VCaP (cell line): ENCODE measurements around the gene CABLES2.
A peak's percentile ranks its signal among the peaks of the same experiment; 100 is the strongest.

ENCODE experiments used
- H3K27ac ChIP-seq: fragments of 450-650 bp; 2 replicates; pipeline ENCODE4 v1.5.1; 2017
- TF ChIP-seq, protein P1 (sequence below): fragments of 450-650 bp; conservative IDR thresholded peaks from 2 replicates; pipeline ENCODE4 v1.5.1; 2017; ENCODE audit warnings: mild to moderate bottlenecking, moderate library complexity

Gene CABLES2

DNA sequence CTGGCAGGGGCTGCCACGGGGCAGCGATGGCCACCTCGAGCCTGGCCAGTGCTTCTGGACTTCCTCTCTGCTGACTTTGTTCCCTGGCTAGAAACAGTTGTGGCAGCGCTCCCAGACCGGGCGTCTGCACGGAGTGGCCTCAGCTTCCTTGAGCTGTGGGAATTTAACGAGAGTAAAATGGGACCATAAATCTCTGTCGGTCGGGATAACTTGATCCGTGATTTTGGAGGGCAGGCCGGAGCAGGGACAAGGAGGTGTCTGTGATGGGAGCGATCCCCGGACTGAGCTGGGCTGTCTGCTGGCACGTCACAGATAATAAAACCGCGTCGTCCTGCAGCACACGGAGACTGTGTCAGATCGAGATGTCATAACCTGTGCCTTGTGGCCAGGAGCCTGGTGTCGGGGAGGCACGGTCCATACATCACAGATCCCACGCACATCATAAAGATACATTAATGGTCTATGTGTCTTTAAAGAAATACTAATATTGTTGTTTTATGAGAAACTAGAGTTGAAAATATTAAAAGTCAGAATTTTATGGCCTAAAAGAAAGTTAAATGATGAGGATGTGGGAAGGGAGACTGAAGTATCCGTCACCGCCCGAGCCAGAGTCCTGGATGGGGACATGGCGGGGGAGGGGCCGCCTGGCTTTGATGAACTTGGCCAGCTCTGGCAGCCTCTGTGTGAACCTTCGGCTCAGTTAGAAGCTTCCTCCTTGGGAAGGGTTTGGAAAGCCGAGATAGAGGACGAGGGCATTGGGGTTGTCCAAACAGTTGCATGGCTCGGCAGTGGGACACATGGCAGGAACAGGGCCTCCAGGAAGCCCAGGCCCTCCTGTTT, 26.8 kb upstream of the CABLES2 start:
- TF ChIP-seq, protein P1, sequence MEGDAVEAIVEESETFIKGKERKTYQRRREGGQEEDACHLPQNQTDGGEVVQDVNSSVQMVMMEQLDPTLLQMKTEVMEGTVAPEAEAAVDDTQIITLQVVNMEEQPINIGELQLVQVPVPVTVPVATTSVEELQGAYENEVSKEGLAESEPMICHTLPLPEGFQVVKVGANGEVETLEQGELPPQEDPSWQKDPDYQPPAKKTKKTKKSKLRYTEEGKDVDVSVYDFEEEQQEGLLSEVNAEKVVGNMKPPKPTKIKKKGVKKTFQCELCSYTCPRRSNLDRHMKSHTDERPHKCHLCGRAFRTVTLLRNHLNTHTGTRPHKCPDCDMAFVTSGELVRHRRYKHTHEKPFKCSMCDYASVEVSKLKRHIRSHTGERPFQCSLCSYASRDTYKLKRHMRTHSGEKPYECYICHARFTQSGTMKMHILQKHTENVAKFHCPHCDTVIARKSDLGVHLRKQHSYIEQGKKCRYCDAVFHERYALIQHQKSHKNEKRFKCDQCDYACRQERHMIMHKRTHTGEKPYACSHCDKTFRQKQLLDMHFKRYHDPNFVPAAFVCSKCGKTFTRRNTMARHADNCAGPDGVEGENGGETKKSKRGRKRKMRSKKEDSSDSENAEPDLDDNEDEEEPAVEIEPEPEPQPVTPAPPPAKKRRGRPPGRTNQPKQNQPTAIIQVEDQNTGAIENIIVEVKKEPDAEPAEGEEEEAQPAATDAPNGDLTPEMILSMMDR, result no peak
- H3K27ac ChIP-seq, result peak overlapping the region; percentile 47

GRCh38 chr20:62430866-62431447, 23.9 kb upstream of the CABLES2 start:
- no peak overlapping the region; the same call in 1 of the 2 replicates for H3K27ac ChIP-seq
- TF ChIP-seq, protein P1, result no peak

- no peak overlapping the region for H3K27ac ChIP-seq
- TF ChIP-seq, protein P1, result no peak
Observed at GRCh38 chr20:62430311-62430853, 23.3 kb upstream of the CABLES2 start.

DNA sequence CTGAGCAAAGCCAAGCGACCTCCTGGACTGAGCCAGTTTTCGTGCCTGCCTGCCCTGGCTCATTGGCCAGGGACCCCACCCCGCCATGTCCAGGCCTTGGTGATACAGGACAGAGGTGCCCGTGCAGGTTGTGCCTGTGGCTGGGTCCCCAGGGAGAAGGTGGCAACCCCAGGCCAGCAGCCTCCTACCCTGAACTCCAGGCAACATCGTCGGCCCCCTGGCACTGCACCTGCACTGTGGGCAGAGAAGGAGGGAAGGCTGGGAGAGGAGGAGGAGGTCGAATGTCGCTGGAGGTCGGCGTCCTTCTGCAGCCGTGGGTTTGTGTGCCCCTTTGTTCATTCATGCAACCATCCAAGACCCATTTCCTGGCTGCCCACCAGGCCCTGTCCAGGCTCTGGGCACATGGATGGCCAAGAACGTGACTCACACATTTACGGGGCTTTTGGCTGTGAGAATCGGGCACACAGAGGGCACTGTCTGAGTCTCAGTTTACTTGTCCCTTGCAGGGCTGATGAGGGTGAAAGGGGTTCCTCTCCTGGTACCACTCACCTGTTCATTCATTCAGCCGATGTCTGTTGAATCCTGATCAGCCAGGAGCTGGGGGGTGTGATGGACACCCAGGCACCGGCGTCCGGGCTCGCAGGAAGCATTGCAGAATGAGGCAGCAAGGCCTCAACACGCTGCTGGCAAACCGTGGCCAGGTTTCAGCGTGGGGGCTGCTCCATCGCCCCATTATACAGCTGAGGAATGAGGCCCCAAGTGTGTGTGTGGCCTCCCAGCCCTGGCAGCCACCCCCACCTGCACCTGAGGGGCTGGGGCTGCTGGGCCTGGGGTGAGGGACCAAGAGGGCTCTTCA, 22.6 kb upstream of the CABLES2 start:
- no peak overlapping the region; the same call in 1 of the 2 replicates for H3K27ac ChIP-seq
- TF ChIP-seq, protein P1, result no peak

DNA sequence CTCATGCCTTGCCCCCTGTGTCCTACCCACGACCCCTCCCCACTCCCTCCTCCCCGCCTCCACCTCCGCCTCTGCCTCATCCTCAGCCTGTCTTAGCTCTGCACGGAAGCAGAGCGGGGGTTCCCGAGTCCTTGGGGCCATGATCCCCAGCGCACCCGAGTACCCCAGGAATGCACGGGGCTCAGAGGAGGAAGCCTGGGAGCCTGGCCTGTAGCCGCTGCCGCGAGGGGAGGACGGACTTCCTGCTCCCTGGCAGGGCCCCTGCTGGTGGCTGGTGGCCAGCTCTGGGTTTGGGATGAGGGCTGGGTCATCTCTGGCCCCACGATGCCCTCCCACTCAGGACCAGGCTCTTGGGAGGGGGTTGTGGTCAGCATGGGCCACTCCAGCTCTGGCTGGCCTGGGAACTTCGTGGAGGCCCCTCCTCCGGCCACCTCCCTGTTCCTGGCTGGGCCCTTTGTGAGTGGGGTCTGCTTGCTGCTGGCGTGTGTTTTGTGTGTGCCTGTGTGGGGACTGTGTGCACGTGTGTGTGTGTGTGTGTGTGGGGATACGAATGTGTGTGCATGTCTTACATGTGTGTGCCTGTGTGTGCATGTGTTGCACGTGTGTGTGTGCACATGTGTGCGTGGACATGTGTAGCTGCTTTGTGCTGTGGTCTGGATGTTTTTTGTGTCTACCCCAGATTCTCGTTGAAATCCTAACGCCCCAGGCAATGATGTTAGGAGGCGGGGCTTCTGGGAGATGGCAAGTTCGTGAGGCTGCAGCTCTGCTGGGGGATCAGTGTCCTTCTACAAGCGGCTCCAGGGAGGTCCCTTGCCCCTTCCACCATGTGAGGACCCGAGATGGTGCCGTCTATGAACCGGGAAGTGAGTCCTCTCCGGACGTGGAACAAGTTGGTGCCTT, 21.6 kb upstream of the CABLES2 start:
- TF ChIP-seq, protein P1, result no peak
- H3K27ac ChIP-seq, result peak overlapping the region; percentile 91

DNA sequence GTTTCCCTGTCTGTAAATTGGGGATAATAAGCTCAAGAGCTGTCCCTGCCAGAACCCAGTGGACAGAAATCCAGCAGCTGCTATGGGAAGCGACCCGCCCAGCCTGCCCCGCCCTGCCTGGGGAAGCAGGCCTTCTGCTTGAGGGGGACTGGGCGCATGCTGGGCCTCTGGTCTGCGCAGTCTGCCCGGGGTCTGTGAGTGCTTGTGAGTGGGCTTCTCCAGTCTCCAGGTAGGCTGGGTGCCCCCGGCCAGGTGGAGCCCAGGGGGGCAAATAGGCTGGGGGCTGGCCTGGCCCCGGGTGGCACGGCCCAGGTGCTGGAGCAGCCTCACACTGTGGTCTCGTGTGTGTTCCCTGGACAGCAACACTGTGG, 20.9 kb upstream of the CABLES2 start:
- TF ChIP-seq, protein P1, result no peak
- peak overlapping the region; percentile 91 for H3K27ac ChIP-seq
